H1 (cell line): Measurements from ENCODE around the gene STKLD1. TPM values are rescaled to one million over a fixed set of nuclear protein-coding genes. Genes with fewer than 3 reads are reported as not detected.
"Not testable (repeated sequence)": the region's sequence is repeated elsewhere in the genome, so short reads cannot be mapped to it uniquely, and the experiment has no call there.

Experiments used
- CTCF ChIA-PET: fragments of 300-600 bp; sonication (Branson Sonifier 250); formaldehyde crosslinking; loops from one replicate; lab custom pipeline; 2021; ENCODE audit not compliant: partially characterized antibody; lab: Charles Lee
- POLR2A ChIA-PET: fragments of 300-600 bp; sonication (Branson Sonifier 250); formaldehyde crosslinking; loops from one replicate; lab custom pipeline; 2021; ENCODE audit warnings: inconsistent platforms; ENCODE audit not compliant: partially characterized antibody; lab: Charles Lee
- DNase-seq, 2 experiments: peaks; one replicate each; pipeline versions ENCODE4 v3.0.0 to v3.0.0-alpha.2; 2010 to 2022; ENCODE audit warnings: low spot score in 2 of 2, low read depth in 1 of 2, mixed read lengths in 1 of 2
- FAIRE-seq: peaks from 2 replicates; lab custom pipeline; 2011; peaks lifted over from hg19 to GRCh38; lab: Jason Lieb, UNC
- H2AFZ ChIP-seq: 2 replicates; pipeline ENCODE4 v1.8.1; 2012; ENCODE audit warnings: low read length, inconsistent platforms
- H2AK5ac ChIP-seq: 2 replicates; pipeline ENCODE4 v1.6.1; 2013; ENCODE audit warnings: low read depth, low read length
- H2BK120ac ChIP-seq: replicated peaks from 2 replicates; pipeline ENCODE3; 2013; ENCODE audit warnings: low read depth, low read length, inconsistent platforms
- H2BK12ac ChIP-seq: 2 replicates; pipeline ENCODE4 v1.6.1; 2013; ENCODE audit warnings: low read depth, low read length
- H2BK15ac ChIP-seq: 2 replicates; pipeline ENCODE4 v1.6.1; 2013; ENCODE audit warnings: low read length
- H2BK20ac ChIP-seq: 2 replicates; pipeline ENCODE4 v1.6.1; 2013; ENCODE audit warnings: low read length
- H2BK5ac ChIP-seq: 2 replicates; pipeline ENCODE4 v1.6.1; 2013; ENCODE audit warnings: low read depth, low read length
- H3K14ac ChIP-seq: 2 replicates; pipeline ENCODE4 v1.6.1; 2013; ENCODE audit warnings: inconsistent platforms; ENCODE audit not compliant: insufficient read length
- H3K18ac ChIP-seq: 2 replicates; pipeline ENCODE4 v1.6.1; 2013; ENCODE audit warnings: low read length; ENCODE audit errors: extremely low read depth
- H3K23ac ChIP-seq: 2 replicates; pipeline ENCODE4 v1.6.1; 2013; ENCODE audit warnings: inconsistent platforms; ENCODE audit not compliant: insufficient read length
- H3K23me2 ChIP-seq: 2 replicates; pipeline ENCODE4 v1.6.1; 2013; ENCODE audit warnings: low read depth, low read length
- H3K27ac ChIP-seq: 2 replicates; pipeline ENCODE4 v1.6.1; 2011; ENCODE audit warnings: low read depth, low read length, inconsistent platforms
- H3K27me3 ChIP-seq, 4 experiments: replicated peaks in 1 of 4; 1 replicate in 1 of 4; 2 replicates in 3 of 4; pipeline versions ENCODE4 v1.6.1 to v1.8.1; 2011 to 2013; ENCODE audit warnings: low read length in 3 of 4, mild to moderate bottlenecking in 3 of 4, inconsistent platforms in 2 of 4, mixed read lengths in 2 of 4, moderate library complexity in 1 of 4; ENCODE audit not compliant: control insufficient read depth in 3 of 4, insufficient read depth in 3 of 4; ENCODE audit errors: extremely low read depth in 1 of 4
- H3K36me3 ChIP-seq, 4 experiments: 2 replicates each; pipeline versions ENCODE4 v1.6.1 to v1.8.1; 2011 to 2013; ENCODE audit warnings: mild to moderate bottlenecking in 4 of 4, low read length in 3 of 4, moderate library complexity in 2 of 4, control low read depth in 1 of 4, inconsistent platforms in 1 of 4; ENCODE audit not compliant: insufficient read depth in 4 of 4, control insufficient read depth in 2 of 4
- H3K4ac ChIP-seq: replicated peaks from 2 replicates; pipeline ENCODE3; 2013; ENCODE audit warnings: low read length, low read depth, mixed read lengths, inconsistent platforms; ENCODE audit not compliant: insufficient read length
- H3K4me1 ChIP-seq, 4 experiments: replicated peaks in 1 of 4; 1 replicate in 1 of 4; 2 replicates in 3 of 4; pipeline versions ENCODE4 v1.6.1 to v1.8.1; 2011 to 2013; ENCODE audit warnings: low read length in 3 of 4, inconsistent platforms in 2 of 4, mixed read lengths in 1 of 4; ENCODE audit not compliant: insufficient read depth in 4 of 4, control insufficient read depth in 3 of 4
- H3K4me2 ChIP-seq, 2 experiments: 2 replicates each; pipeline versions ENCODE4 v1.6.1 to v1.8.1; 2011 to 2013; ENCODE audit warnings: low read depth in 2 of 2, low read length in 2 of 2, control low read depth in 1 of 2, inconsistent platforms in 1 of 2, mild to moderate bottlenecking in 1 of 2; ENCODE audit not compliant: insufficient read depth in 1 of 2
- H3K4me3 ChIP-seq, 4 experiments: fragments of 200-600, 300-600 bp in 1 of 4; sonication (generic), shearing (Covaris generic), sonication (Bioruptor Twin) in 1 of 4; 2 replicates each; pipeline versions ENCODE4 v1.5.1 to v1.8.1; 2011 to 2016; ENCODE audit warnings: low read length in 4 of 4, low read depth in 3 of 4, control low read depth in 2 of 4, inconsistent platforms in 2 of 4, mild to moderate bottlenecking in 2 of 4, mixed read lengths in 1 of 4, moderate library complexity in 1 of 4; ENCODE audit not compliant: insufficient read depth in 2 of 4; ENCODE audit errors: extremely low read depth in 1 of 4
- H3K56ac ChIP-seq: replicated peaks from 2 replicates; pipeline ENCODE3; 2013; ENCODE audit warnings: low read depth, mild to moderate bottlenecking, mixed read lengths, low read length, inconsistent platforms; ENCODE audit not compliant: insufficient read length
- H3K79me1 ChIP-seq: 2 replicates; pipeline ENCODE4 v1.6.1; 2013; ENCODE audit warnings: low read depth, low read length, control low read depth
- H3K79me2 ChIP-seq, 2 experiments: 2 replicates each; pipeline versions ENCODE4 v1.6.1 to v1.8.1; 2012 to 2013; ENCODE audit warnings: low read length in 2 of 2, mild to moderate bottlenecking in 2 of 2, inconsistent platforms in 1 of 2; ENCODE audit not compliant: insufficient read depth in 2 of 2, control insufficient read depth in 1 of 2
- H3K9ac ChIP-seq, 4 experiments: replicated peaks in 1 of 4; 1 replicate in 1 of 4; 2 replicates in 3 of 4; pipeline versions ENCODE4 v1.6.1 to v1.8.1; 2011 to 2013; ENCODE audit warnings: low read depth in 3 of 4, low read length in 3 of 4, control low read depth in 2 of 4, mild to moderate bottlenecking in 2 of 4, moderate library complexity in 2 of 4, inconsistent platforms in 1 of 4; ENCODE audit errors: extremely low read depth in 1 of 4
- H3K9me3 ChIP-seq, 2 experiments: 2 replicates each; pipeline versions ENCODE4 v1.6.1 to v1.8.1; 2012 to 2013; ENCODE audit warnings: mild to moderate bottlenecking in 2 of 2, moderate library complexity in 2 of 2, control low read depth in 1 of 2, inconsistent platforms in 1 of 2, low read depth in 1 of 2, low read length in 1 of 2, mixed read lengths in 1 of 2; ENCODE audit not compliant: insufficient read depth in 2 of 2
- H4K20me1 ChIP-seq, 2 experiments: replicated peaks in 1 of 2; 2 replicates each; pipeline versions ENCODE3 to v1.8.1; 2011 to 2013; ENCODE audit warnings: inconsistent platforms in 2 of 2, low read length in 2 of 2, mild to moderate bottlenecking in 1 of 2; ENCODE audit not compliant: insufficient read depth in 2 of 2, control insufficient read depth in 1 of 2
- H4K5ac ChIP-seq: 2 replicates; pipeline ENCODE4 v1.6.1; 2013; ENCODE audit warnings: low read length, low read depth, mixed read lengths, inconsistent platforms; ENCODE audit not compliant: insufficient read length
- H4K8ac ChIP-seq: 2 replicates; pipeline ENCODE4 v1.8.0; 2013; ENCODE audit warnings: mild to moderate bottlenecking, moderate library complexity, low read length, inconsistent platforms; ENCODE audit not compliant: insufficient read depth; ENCODE audit errors: extremely low read depth
- H4K91ac ChIP-seq: replicated peaks from 2 replicates; pipeline ENCODE3; 2013; ENCODE audit warnings: low read length, mixed read lengths, inconsistent platforms; ENCODE audit not compliant: insufficient read length
- WGBS, 2 experiments: shearing (Covaris generic) in 1 of 2; methylation state at CpG; one replicate each; pipeline versions ENCODE4 v1.1.6 to v1.1.7; 2013 to 2015; ENCODE audit warnings: low lambda C conversion rate in 2 of 2, mixed read lengths in 2 of 2, inconsistent platforms in 1 of 2, low coverage in 1 of 2, missing lambda C conversion rate in 1 of 2; ENCODE audit not compliant: insufficient replicate concordance in 2 of 2, insufficient coverage in 1 of 2, insufficient read length in 1 of 2; ENCODE audit errors: extremely low coverage in 1 of 2, missing lambda C conversion rate in 1 of 2; 5-methylcytosine and 5-hydroxymethylcytosine counted together
- polyA plus RNA-seq, 7 experiments: library from polyadenylated mRNA; depleted of rRNA in 3 of 7; stranded (reverse) in 5 of 7; unstranded in 2 of 7; fragments of >200 nt in 5 of 7; fragments of 200-250 nt in 2 of 7; gene quantifications; 1 replicate in 5 of 7; 2 replicates in 1 of 7; 4 replicates in 1 of 7; pipeline versions ENCODE4 v1.2.1 to v1.2.3, GENCODE V29; 2011 to 2013; ENCODE audit warnings: missing spikeins in 2 of 7, mixed read lengths in 2 of 7
- total RNA-seq: library from RNA; stranded (reverse); fragmentation: NEBNext Ultra II Directional; extraction: Animal tissue kit (Norgen Biotek cat#: 25700); gene quantifications from 2 replicates; pipeline ENCODE4 v1.2.1, GENCODE V29; 2021

The STKLD1 gene
- total and polyA plus RNA-seq, 2 of the 8 experiments (the other 6 are each of a cell fraction or from before 2014, with no cell fraction given), result 0.26 TPM; not detected in 1

DNA sequence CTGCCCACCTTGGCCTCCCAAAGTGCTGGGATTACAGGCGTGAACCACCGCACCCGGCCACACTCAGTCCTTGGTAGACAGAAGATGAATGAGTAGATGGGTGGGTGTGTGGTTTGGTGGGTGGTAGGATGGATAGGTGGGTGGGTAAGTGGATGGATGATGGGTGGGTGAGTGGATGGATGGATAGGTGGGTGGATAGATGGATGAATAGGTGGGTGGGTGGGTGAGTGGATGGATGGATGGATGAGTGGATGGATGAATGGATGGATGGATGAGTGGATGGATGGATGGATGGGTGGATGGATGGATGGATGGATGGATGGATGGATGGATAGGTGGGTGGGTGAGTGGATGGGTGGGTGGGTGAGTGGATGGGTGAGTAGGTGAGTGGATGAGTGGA, 16.1 kb downstream of the STKLD1 start:
- H2BK5ac ChIP-seq, POLR2A ChIA-PET: not testable (repeated sequence)

More for the DNA sequence above, 16.1 kb downstream of the STKLD1 start:
- H3K4me1 ChIP-seq, H3K23ac ChIP-seq, DNase-seq, H4K8ac ChIP-seq, H3K27ac ChIP-seq, H3K4ac ChIP-seq, H3K27me3 ChIP-seq, H3K14ac ChIP-seq, H3K4me3 ChIP-seq, H2BK20ac ChIP-seq, H3K4me2 ChIP-seq, H2AFZ ChIP-seq, H2BK12ac ChIP-seq, H4K20me1 ChIP-seq, H3K36me3 ChIP-seq, FAIRE-seq, H2BK120ac ChIP-seq, H2AK5ac ChIP-seq, H4K5ac ChIP-seq, H3K79me1 ChIP-seq, H2BK15ac ChIP-seq, H3K79me2 ChIP-seq, H3K9ac ChIP-seq, H3K9me3 ChIP-seq, H3K56ac ChIP-seq, H3K18ac ChIP-seq, H4K91ac ChIP-seq, CTCF ChIA-PET: not testable (repeated sequence)
- 100% methylated on average over 3 of the region's 3 CpGs; no CpG with 5 or more reads in 1 of the 2 experiments for WGBS, 2 experiments
- H3K23me2 ChIP-seq, result peaks cover 12% of the 10 kb centered on the region; the same call in 1 of the 2 replicates
